ENCODE data around the gene ATG16L1.
A peak's percentile ranks its signal among the peaks of the same experiment; 100 is the strongest.

The ATG16L1 gene

GRCh38 chr2:233261819-233262555 lies 10.5 kb downstream of the ATG16L1 start:
- no peak for DNase-seq

GRCh38 chr2:233262562-233262961 lies 11.1 kb downstream of the ATG16L1 start:
- DNase-seq: no peak

- DNase-seq: no peak
Observed at GRCh38 chr2:233263045-233263570, 11.6 kb downstream of the ATG16L1 start.

DNA sequence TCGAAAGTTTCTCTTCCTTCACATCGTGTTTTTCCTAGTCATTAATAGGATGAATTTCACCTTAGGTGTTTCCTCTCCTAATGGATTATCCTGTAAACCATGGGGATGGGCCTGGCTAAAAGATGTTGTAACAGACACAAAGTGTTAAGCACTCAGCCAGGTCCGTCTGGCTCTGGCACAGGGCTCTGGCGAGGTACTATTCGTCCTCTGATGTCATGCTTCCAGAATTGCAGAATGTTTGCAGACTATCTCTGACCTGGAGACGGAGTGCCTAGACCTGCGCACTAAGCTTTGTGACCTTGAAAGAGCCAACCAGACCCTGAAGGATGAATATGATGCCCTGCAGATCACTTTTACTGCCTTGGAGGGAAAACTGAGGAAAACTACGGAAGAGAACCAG lies 13.2 kb downstream of the ATG16L1 start:
- no peak for DNase-seq

GRCh38 chr2:233265899-233266431 lies 14.5 kb downstream of the ATG16L1 start:
- DNase-seq: no peak

DNA sequence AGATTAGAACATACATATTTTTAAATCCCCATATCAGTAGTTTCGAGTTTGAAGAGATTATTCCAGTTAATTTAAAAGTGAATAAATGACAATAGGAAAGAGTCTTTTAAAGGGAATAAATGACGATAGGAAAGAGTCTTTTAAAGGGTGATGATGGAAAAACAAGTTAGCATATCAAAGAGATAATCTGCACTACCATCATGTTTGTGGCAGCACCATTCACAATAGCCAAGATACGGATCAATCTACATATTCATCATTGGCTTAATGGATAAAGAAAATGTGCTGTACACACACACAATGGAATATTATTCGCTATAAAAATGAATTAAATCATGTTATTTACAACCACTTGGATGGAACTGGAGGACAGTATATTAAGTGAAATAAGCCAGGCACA lies 15.0 kb downstream of the ATG16L1 start:
- DNase-seq: no peak

DNA sequence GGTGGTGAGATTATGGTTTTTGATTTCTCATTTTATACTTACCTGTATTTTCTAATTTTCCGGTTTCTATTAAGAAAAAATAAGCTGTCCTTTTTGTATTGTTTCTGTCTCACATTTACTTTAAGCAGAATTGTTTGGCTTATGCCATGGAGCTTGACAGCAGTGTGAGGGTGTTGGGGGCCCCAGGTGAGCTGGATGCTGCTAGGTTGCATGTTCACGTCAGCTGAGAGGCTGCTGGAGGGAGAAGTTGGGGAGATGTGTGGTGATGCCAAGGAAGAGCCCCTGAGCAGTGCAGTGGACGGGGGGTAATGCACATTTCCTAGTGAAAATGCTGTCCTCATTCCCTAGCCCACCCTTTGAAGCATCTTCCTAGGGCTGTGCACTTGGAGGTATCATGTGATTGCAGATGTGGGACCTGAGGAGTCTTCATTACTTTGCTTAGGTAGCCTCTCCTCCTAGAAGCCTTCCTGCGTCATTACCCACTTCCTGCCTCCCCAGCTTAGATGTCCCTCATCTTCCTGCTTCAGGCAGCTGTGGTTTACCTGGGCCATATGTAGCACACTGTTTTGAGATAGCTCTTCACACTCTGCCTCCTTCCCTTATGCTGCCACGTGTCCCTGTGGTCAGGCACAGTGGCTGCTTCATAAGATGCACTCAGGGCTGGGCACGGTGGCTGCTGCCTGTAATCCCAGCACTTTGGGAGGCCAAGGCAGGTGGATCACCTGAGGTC lies 16.2 kb downstream of the ATG16L1 start:
- peak; percentile 65 for DNase-seq

DNA sequence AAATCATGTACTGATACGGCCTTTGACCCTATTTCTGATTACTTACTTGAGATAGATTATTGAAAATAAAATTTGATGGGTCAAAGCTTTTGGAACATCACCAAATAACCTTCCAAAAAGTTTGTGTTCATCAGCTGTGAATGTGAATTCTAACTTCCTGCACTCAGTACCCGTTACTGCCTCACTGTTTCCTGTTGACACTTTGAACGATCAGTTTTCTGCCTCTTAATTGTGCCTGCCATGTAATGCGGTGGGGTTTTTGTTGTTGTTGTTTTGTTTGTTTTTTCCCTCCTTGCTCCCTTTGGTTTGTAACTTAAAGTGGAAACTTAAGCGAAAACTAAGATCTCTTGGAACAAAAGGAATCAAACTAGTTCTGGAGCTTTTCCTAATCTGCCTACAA lies 18.9 kb downstream of the ATG16L1 start:
- DNase-seq: no peak

GRCh38 chr2:233270951-233271350 lies 19.5 kb downstream of the ATG16L1 start:
- DNase-seq: no peak

GRCh38 chr2:233271693-233272092 lies 20.2 kb downstream of the ATG16L1 start:
- DNase-seq: no peak

GRCh38 chr2:233273120-233273519 lies 21.6 kb downstream of the ATG16L1 start:
- no peak for DNase-seq

- DNase-seq: no peak
Observed at GRCh38 chr2:233275223-233275622, 23.8 kb downstream of the ATG16L1 start.

DNA sequence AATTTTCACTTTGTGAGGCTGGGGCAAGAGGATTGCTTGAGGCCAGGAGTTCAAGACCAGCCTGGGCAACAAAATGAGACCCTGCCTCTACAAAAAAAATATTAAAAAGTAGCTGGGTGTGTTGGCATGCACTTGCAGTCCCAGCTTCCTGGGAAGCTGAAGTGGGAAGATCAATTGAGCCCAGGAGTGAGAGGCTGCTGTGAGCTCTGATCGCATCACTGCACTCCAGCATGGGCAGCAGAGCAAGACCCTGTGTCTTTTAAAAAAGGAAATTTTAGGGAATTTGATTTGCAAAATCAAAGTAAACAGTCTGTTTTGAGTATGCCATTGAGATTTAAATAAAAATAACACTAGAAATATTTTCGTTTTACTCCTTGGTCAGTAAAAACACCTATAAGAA lies 27.4 kb downstream of the ATG16L1 start:
- no peak for DNase-seq

GRCh38 chr2:233280114-233280693 lies 28.7 kb downstream of the ATG16L1 start:
- DNase-seq: no peak

GRCh38 chr2:233281553-233281952 lies 30.1 kb downstream of the ATG16L1 start:
- no peak for DNase-seq

DNA sequence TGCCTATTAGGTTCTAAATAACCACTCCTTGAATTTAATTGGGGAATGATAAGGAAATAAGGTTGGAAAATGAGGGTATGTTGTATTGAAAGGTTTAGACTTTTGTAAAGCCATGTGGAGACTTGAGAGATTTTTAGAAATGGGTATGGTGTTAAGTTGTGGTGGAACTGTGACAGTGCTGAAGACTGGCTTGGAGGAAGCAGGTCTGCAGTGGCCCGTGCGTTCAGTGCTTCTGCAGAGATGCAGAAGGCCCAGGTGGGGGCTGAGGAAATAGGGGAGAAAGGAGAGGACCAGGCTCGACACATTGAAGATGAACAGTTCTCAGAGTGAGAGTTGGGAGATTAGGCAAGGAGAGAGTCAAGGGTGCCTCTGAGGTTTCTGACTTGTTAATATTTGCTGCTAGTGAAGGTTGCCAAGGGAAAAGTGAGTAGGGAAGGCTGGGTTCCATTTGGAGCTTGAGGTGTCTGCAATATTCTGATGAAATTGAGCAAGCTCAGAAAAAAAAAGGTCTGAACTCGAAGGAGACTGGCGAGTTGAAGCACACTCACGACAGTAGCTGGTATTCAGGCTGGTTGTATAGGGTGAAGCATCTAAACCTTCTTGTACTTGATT lies 30.6 kb downstream of the ATG16L1 start:
- DNase-seq: no peak

GRCh38 chr2:233285921-233286320 lies 34.4 kb downstream of the ATG16L1 start:
- DNase-seq: no peak

GRCh38 chr2:233287871-233288270 lies 36.4 kb downstream of the ATG16L1 start:
- DNase-seq: no peak

DNA sequence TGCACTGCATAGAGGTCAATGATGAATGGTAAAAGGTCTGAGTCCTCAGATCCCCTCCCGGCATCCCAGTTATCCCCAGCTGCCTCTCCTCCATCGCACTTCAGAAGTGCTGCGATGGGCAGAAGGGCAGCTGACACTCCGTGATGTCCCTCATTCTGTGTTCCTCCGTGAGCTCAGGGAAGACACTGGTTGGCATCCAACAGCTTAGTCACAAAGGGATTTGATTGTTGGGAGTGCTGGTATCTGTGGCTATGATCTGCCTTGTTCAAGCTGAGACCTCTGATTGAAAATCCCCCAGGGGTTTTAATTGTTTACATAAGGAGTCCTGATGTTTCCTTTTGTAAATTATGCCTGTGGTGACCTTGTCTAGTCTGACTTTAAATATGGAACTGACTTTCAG lies 37.2 kb downstream of the ATG16L1 start:
- no peak for DNase-seq

DNA sequence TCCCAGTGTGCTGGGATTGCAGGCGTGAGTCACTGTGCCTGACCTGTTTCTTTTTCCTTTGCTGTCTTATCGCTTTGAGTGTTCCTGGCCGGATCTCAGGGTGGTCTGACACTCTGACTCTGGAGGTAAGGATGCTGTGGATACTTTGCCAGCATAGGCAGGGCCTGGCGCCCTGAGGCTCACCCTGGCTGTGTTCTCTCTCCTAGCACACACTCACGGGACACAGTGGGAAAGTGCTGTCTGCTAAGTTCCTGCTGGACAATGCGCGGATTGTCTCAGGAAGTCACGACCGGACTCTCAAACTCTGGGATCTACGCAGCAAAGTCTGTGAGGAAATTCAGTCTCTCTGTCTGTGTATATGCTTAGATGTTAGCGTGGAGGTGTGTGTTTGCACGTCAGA lies 38.2 kb downstream of the ATG16L1 start:
- no peak for DNase-seq

GRCh38 chr2:233290051-233290845 lies 38.8 kb downstream of the ATG16L1 start:
- DNase-seq: no peak

DNA sequence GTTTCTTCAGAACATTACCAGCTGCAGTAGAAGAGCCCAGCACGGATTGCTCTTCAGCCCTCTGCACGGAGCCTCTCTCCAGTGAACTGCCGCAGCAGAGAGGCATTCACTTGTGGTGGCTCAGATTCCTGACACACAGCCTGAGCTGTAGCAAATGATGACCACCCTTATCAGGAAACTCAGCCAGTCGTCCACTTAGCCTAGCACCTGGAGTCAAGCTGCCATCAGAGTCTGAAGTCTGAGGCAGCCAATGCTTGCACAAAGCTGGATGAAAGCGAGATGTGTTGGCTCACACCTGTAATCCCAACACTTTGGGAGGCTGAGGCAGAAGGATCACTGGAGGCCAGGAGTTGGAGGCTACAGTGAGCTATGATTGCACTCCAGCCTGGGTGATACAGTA lies 44.4 kb downstream of the ATG16L1 start:
- DNase-seq: no peak

Measured in effector CD8-positive, alpha-beta T cell (primary cell).